ENCODE results near the gene NEU4.
"Not testable (repeated sequence)": the region's sequence is repeated elsewhere in the genome, so short reads cannot be mapped to it uniquely, and the experiment has no call there.

NEU4 gene

GRCh38 chr2:241808721-241809382, at the start of gene NEU4:
NEU4 (plus strand) TSS chr2:241809193; CDS start chr2:241814485, 5,292 bp downstream.
- DNase-seq: no peak

- not testable (repeated sequence) for DNase-seq
These were observed 49.1 kb upstream of the NEU4 start for GRCh38 chr2:241759893-241760292.

- no peak for DNase-seq
These were observed 48.7 kb upstream of the NEU4 start for GRCh38 chr2:241760301-241760771.

GRCh38 chr2:241762321-241762932, 46.6 kb upstream of the NEU4 start:
- no peak for DNase-seq

GRCh38 chr2:241762933-241763369, 46.0 kb upstream of the NEU4 start:
- DNase-seq: no peak

GRCh38 chr2:241763551-241764274, 45.3 kb upstream of the NEU4 start:
- no peak for DNase-seq

GRCh38 chr2:241764275-241765241, 44.4 kb upstream of the NEU4 start:
- no peak for DNase-seq

- DNase-seq: no peak
These were observed 41.3 kb upstream of the NEU4 start for GRCh38 chr2:241767464-241768250.

- no peak for DNase-seq
These were observed 40.7 kb upstream of the NEU4 start for GRCh38 chr2:241768251-241768711.

GRCh38 chr2:241768850-241769249, 40.1 kb upstream of the NEU4 start:
- DNase-seq: no peak

GRCh38 chr2:241769819-241770184, 39.2 kb upstream of the NEU4 start:
- no peak for DNase-seq

- no peak for DNase-seq
These were observed 38.6 kb upstream of the NEU4 start for GRCh38 chr2:241770185-241770935.

GRCh38 chr2:241770936-241771285, 38.1 kb upstream of the NEU4 start:
- no peak for DNase-seq

- no peak for DNase-seq
These were observed 37.5 kb upstream of the NEU4 start for GRCh38 chr2:241771286-241772062.

GRCh38 chr2:241772063-241772499, 36.9 kb upstream of the NEU4 start:
- no peak for DNase-seq

- DNase-seq: no peak
These were observed 35.2 kb upstream of the NEU4 start for GRCh38 chr2:241773511-241774418.

- DNase-seq: peak; percentile 82
These were observed 34.4 kb upstream of the NEU4 start for GRCh38 chr2:241774419-241775222.
